WTC11 (cell line): ENCODE measurements around the gene GSTO1. TPM values are rescaled to one million over a fixed set of nuclear protein-coding genes. Genes with fewer than 3 reads are reported as not detected.
A peak's percentile ranks its signal among the peaks of the same experiment; 100 is the strongest.

Experiments
- ATAC-seq: fragments of 200-7000 bp; cut with Tn5 transposase; 2 replicates; pipeline ENCODE4 v1.10.0; 2021; ENCODE audit warnings: mild to moderate bottlenecking, moderate library complexity
- CTCF ChIA-PET: fragments of 300-600 bp; sonication (Branson Sonifier 250); formaldehyde crosslinking; loops from one replicate; lab custom pipeline; 2021; ENCODE audit warnings: antibody characterized with exemption; lab: Charles Lee
- POLR2A ChIA-PET: fragments of 350-600 bp; sonication (Branson Sonifier 250); formaldehyde crosslinking; loops from one replicate; lab custom pipeline; 2021; ENCODE audit warnings: antibody characterized with exemption; lab: Charles Lee
- DNase-seq: peaks from one replicate; pipeline ENCODE4 v3.0.0; 2021; ENCODE audit warnings: low spot score
- H3K27ac Mint-ChIP-seq: 2 replicates; pipeline ENCODE4 v1.8.0; 2021; ENCODE audit warnings: mixed read lengths
- H3K27me3 Mint-ChIP-seq: 2 replicates; pipeline ENCODE4 v1.8.0; 2021; ENCODE audit warnings: low read depth, mild to moderate bottlenecking, moderate library complexity, mixed read lengths
- H3K36me3 Mint-ChIP-seq: 2 replicates; pipeline ENCODE4 v1.8.0; 2021; ENCODE audit warnings: mixed read lengths
- H3K4me1 Mint-ChIP-seq: 2 replicates; pipeline ENCODE4 v1.8.0; 2022; ENCODE audit warnings: mixed read lengths
- H3K4me3 Mint-ChIP-seq: 2 replicates; pipeline ENCODE4 v1.8.0; 2021; ENCODE audit warnings: mild to moderate bottlenecking, moderate library complexity, mixed read lengths
- H3K9me3 Mint-ChIP-seq: 2 replicates; pipeline ENCODE4 v1.8.0; 2021; ENCODE audit warnings: mixed read lengths
- CREM ChIP-seq: sonication (generic); formaldehyde crosslinking; IDR thresholded peaks from 2 replicates; pipeline ENCODE4 v1.8.1; 2022; ENCODE audit warnings: mild to moderate bottlenecking, missing genetic modification reagents, moderate library complexity
- ESRRA ChIP-seq: sonication (generic); formaldehyde crosslinking; IDR thresholded peaks from 2 replicates; pipeline ENCODE4 v1.8.1; 2022; ENCODE audit warnings: mild to moderate bottlenecking, missing genetic modification reagents, borderline replicate concordance
- FOXP1 ChIP-seq: sonication (generic); formaldehyde crosslinking; IDR thresholded peaks from 2 replicates; pipeline ENCODE4 v1.8.0; 2022; ENCODE audit warnings: missing genetic modification reagents, mild to moderate bottlenecking, moderate library complexity, borderline replicate concordance
- GRHL2 ChIP-seq: fragments of 250-450 bp; sonication (Bioruptor Pico); IDR thresholded peaks from 2 replicates; pipeline ENCODE4 v1.8.0; 2022; ENCODE audit warnings: mild to moderate bottlenecking, moderate library complexity; ENCODE audit not compliant: insufficient replicate concordance, severe bottlenecking
- NR1H2 ChIP-seq: sonication (generic); formaldehyde crosslinking; IDR thresholded peaks from 2 replicates; pipeline ENCODE4 v1.9.0; 2021; ENCODE audit warnings: mild to moderate bottlenecking, moderate library complexity, missing genetic modification reagents
- RORB ChIP-seq: fragments of 250-450 bp; sonication (Bioruptor Pico); IDR thresholded peaks from 2 replicates; pipeline ENCODE4 v1.9.0; 2021; ENCODE audit warnings: mild to moderate bottlenecking
- SP1 ChIP-seq: sonication (generic); formaldehyde crosslinking; conservative IDR thresholded peaks from 2 replicates; pipeline ENCODE4 v1.8.1; 2022; ENCODE audit warnings: missing genetic modification reagents
- TEAD4 ChIP-seq: sonication (generic); formaldehyde crosslinking; IDR thresholded peaks from 2 replicates; pipeline ENCODE4 v1.8.0; 2022; ENCODE audit warnings: mild to moderate bottlenecking, missing genetic modification reagents
- ZNF423 ChIP-seq: fragments of 250-450 bp; sonication (Bioruptor Pico); IDR thresholded peaks from 2 replicates; pipeline ENCODE4 v2.1.2; 2022; ENCODE audit warnings: mild to moderate bottlenecking, moderate library complexity
- total RNA-seq: library from RNA; stranded (reverse); gene quantifications from 3 replicates; pipeline ENCODE4 v1.2.3, GENCODE V29; 2021
- TF ChIP-seq, protein P1 (sequence below): sonication (generic); formaldehyde crosslinking; IDR thresholded peaks from 2 replicates; pipeline ENCODE4 v1.8.1; 2023; ENCODE audit warnings: mild to moderate bottlenecking, missing genetic modification reagents, moderate library complexity
- TF ChIP-seq, protein P2 (sequence below): fragments of 250-450 bp; sonication (Bioruptor Pico); IDR thresholded peaks from 2 replicates; pipeline ENCODE4 v1.9.0; 2021; ENCODE audit warnings: mild to moderate bottlenecking
- TF ChIP-seq, protein P3 (sequence below): sonication (generic); formaldehyde crosslinking; IDR thresholded peaks from 2 replicates; pipeline ENCODE4 v1.8.1; 2023; ENCODE audit warnings: mild to moderate bottlenecking, missing genetic modification reagents
- TF ChIP-seq, protein P4 (sequence below): fragments of 200-600 bp; IDR thresholded peaks from 2 replicates; pipeline ENCODE4 v1.8.0; 2022; ENCODE audit warnings: antibody characterized with exemption
- TF ChIP-seq, protein P5 (sequence below): fragments of 250-450 bp; sonication (Bioruptor Pico); IDR thresholded peaks from 2 replicates; pipeline ENCODE4 v1.9.0; 2021; ENCODE audit warnings: mild to moderate bottlenecking

The GSTO1 gene
- total RNA-seq, 1 experiment from 2014 or later = 87.9 TPM

DNA sequence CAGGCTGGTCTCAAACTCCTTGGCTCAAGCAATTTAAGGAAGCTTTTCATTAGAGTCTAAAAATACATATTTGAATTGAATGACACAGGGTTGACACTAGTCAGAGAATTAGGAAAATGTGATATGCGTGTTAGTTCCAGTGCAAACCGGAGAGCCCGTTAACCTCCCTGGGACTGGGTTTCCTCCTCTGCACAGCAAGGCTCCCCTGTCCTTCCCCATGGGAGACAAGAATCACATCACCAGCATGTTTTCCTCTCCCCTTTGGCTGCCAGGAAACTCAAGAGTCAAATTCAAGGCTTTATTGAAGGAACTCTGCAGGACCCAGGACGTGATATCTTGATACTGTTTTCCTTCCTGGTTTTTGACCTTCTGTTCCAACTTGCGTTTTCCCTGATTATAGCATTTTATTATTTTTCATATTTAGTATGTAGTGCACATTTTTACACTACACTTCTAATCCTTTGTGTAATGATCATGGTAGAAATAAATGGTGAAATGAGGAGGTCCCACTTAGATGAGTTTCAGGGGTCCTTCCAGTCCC, 39.2 kb downstream of the GSTO1 start:
- ChIA-PET CTCF (interaction anchor here (1.1 to 9.0 kb wide), 10 partner anchors 11 to 329 kb away, joined by 3 to 126 read pairs (median 12); partner anchors contain the start of genes CFAP58 and GSTO2), POLR2A (no interaction called here)
- Mint-ChIP-seq H3K27me3 (peaks cover 7% of the 10 kb centered on the region), H3K9me3 (no peaks in the 10 kb centered on the region), H3K36me3 (no peaks in the 10 kb centered on the region), H3K27ac (no peak overlapping the region), H3K4me3 (no peak overlapping the region), H3K4me1 (peaks cover 29% of the 10 kb centered on the region)
- TF ChIP-seq FOXP1 (CRISPR knock-in tag) = no peak
- TF ChIP-seq, protein P1, sequence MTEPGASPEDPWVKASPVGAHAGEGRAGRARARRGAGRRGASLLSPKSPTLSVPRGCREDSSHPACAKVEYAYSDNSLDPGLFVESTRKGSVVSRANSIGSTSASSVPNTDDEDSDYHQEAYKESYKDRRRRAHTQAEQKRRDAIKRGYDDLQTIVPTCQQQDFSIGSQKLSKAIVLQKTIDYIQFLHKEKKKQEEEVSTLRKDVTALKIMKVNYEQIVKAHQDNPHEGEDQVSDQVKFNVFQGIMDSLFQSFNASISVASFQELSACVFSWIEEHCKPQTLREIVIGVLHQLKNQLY = no peak
- TF ChIP-seq, protein P2, sequence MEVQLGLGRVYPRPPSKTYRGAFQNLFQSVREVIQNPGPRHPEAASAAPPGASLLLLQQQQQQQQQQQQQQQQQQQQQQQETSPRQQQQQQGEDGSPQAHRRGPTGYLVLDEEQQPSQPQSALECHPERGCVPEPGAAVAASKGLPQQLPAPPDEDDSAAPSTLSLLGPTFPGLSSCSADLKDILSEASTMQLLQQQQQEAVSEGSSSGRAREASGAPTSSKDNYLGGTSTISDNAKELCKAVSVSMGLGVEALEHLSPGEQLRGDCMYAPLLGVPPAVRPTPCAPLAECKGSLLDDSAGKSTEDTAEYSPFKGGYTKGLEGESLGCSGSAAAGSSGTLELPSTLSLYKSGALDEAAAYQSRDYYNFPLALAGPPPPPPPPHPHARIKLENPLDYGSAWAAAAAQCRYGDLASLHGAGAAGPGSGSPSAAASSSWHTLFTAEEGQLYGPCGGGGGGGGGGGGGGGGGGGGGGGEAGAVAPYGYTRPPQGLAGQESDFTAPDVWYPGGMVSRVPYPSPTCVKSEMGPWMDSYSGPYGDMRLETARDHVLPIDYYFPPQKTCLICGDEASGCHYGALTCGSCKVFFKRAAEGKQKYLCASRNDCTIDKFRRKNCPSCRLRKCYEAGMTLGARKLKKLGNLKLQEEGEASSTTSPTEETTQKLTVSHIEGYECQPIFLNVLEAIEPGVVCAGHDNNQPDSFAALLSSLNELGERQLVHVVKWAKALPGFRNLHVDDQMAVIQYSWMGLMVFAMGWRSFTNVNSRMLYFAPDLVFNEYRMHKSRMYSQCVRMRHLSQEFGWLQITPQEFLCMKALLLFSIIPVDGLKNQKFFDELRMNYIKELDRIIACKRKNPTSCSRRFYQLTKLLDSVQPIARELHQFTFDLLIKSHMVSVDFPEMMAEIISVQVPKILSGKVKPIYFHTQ = no peak
- TF ChIP-seq ESRRA (CRISPR knock-in tag) = no peak
- TF ChIP-seq ZNF423 (CRISPR knock-in tag) = no peak
- no peak for TF ChIP-seq GRHL2
- TF ChIP-seq TEAD4 (CRISPR knock-in tag) = no peak
- DNase-seq = no peak
- no peak for ATAC-seq

DNA sequence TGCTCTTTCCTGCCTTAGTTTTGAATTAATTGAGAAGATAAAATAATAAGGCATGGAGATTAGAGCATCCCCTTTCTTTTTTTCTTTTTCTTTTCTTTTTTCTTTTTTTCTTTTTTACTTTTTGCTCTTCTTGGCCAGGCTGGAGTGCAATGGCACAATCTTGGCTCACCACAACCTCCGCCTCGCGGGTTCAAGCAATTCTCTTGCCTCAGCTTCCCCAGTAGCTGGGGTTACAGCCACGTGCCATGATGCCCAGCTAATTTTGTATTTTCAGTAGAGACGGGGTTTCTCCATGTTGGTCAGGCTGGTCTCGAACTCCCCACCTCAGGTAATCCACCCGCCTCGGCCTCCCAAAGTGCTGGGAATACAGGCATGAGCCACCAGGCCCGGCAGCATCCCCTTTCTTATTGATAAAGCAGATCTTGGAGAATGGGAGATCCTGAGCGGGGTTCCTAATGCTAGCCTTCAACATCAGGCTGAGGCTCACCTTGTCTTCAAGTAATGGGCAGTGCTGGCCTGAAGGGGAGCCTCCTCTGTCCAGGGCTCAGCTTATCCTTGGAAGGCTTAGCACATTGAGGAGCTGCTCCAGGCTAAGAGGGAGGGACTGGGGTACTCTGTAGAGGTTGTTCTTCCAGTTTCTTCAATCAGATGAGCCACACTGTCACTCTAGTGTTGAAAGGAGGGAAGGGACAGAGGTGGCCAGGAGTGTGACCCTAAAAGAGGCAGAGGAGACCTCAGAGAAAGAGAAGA, 42.2 kb downstream of the GSTO1 start:
- peaks cover 22% of the 10 kb centered on the region for H3K4me1 Mint-ChIP-seq
- ChIA-PET POLR2A (interaction anchor here (0.6 kb wide), 1 partner anchor 15 kb away, joined by 3 read pairs; no protein-coding TSS in a partner anchor), CTCF (interaction anchor here (0.7 to 9.0 kb wide), 4 partner anchors 9 to 57 kb away, joined by 3 to 126 read pairs (median 20); partner anchors contain the start of gene CFAP58)
- DNase-seq (no peak), ATAC-seq (no peak)
- no peak overlapping the region for H3K4me3 Mint-ChIP-seq
- no peak for TF ChIP-seq GRHL2
- TF ChIP-seq SP1 (CRISPR knock-in tag) = no peak
- TF ChIP-seq RORB (CRISPR knock-in tag) = no peak
- TF ChIP-seq NR1H2 (CRISPR knock-in tag) = no peak
- TF ChIP-seq CREM (CRISPR knock-in tag) = no peak
- TF ChIP-seq, protein P3, sequence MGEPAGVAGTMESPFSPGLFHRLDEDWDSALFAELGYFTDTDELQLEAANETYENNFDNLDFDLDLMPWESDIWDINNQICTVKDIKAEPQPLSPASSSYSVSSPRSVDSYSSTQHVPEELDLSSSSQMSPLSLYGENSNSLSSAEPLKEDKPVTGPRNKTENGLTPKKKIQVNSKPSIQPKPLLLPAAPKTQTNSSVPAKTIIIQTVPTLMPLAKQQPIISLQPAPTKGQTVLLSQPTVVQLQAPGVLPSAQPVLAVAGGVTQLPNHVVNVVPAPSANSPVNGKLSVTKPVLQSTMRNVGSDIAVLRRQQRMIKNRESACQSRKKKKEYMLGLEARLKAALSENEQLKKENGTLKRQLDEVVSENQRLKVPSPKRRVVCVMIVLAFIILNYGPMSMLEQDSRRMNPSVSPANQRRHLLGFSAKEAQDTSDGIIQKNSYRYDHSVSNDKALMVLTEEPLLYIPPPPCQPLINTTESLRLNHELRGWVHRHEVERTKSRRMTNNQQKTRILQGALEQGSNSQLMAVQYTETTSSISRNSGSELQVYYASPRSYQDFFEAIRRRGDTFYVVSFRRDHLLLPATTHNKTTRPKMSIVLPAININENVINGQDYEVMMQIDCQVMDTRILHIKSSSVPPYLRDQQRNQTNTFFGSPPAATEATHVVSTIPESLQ (CRISPR knock-in tag) = no peak
- no peaks in the 10 kb centered on the region for H3K27me3 Mint-ChIP-seq
- H3K36me3 Mint-ChIP-seq = peaks cover under 1% of the 10 kb centered on the region; the same call in 1 of the 2 replicates
- no peak overlapping the region for H3K27ac Mint-ChIP-seq
- peaks cover 4% of the 10 kb centered on the region for H3K9me3 Mint-ChIP-seq

DNA sequence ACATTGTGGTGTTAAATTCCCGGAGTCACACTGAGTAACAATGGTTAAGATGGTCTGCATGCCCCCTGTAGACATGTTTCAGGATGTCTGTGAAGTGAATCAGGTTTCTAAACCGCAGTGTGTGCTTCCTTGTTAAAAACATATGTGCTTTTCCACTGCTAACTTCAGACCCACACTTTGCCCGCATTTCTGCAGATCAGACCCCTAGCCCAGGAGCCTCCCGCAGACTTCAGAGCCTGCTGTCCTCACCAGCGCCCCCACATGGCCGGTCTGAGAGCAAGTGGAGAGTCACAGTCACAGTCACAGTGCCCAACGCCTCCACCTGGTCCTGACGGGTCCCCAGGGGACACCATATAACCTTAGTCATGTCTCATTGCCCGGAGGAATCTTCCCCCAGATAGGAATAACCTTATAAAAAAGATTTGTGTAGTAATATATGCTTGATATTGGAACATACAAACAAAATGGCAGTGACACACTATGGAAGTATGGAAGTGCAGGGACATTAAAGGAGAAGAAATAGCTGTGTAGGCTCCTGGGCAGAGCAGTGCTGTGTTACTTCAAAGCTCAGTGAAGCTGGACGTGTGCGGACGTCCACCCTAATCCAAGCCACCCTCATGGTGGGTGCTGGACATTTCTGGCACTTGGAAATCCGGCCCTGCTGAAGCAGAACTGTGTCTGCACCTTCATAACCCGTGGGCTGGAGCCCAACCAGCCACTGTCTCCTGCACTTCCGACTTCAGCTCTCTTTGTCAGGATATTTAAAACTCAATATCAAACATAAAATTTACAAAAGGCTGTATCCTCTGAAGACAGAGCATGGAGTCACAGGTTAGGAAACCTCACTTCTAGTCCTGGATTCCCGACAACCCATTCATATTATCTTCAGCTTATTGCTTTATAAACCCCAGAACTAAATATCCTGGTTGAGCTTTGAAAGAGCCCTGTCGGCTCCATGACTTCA, 43.3 kb downstream of the GSTO1 start:
- ATAC-seq = peak; percentile 98
- TF ChIP-seq, protein P4, sequence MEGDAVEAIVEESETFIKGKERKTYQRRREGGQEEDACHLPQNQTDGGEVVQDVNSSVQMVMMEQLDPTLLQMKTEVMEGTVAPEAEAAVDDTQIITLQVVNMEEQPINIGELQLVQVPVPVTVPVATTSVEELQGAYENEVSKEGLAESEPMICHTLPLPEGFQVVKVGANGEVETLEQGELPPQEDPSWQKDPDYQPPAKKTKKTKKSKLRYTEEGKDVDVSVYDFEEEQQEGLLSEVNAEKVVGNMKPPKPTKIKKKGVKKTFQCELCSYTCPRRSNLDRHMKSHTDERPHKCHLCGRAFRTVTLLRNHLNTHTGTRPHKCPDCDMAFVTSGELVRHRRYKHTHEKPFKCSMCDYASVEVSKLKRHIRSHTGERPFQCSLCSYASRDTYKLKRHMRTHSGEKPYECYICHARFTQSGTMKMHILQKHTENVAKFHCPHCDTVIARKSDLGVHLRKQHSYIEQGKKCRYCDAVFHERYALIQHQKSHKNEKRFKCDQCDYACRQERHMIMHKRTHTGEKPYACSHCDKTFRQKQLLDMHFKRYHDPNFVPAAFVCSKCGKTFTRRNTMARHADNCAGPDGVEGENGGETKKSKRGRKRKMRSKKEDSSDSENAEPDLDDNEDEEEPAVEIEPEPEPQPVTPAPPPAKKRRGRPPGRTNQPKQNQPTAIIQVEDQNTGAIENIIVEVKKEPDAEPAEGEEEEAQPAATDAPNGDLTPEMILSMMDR = peak; percentile 78
- TF ChIP-seq, protein P5, sequence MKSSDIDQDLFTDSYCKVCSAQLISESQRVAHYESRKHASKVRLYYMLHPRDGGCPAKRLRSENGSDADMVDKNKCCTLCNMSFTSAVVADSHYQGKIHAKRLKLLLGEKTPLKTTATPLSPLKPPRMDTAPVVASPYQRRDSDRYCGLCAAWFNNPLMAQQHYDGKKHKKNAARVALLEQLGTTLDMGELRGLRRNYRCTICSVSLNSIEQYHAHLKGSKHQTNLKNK = no peak
- ChIA-PET POLR2A (no interaction called here), CTCF (interaction anchor here (0.5 to 9.0 kb wide), 12 partner anchors 8 to 177 kb away, joined by 3 to 126 read pairs (median 7); partner anchors contain the start of genes CFAP58 and ITPRIP)
- H3K27me3 Mint-ChIP-seq = no peaks in the 10 kb centered on the region
- H3K9me3 Mint-ChIP-seq = peaks cover 14% of the 10 kb centered on the region
- no peak overlapping the region for H3K27ac Mint-ChIP-seq
- peaks cover 9% of the 10 kb centered on the region for H3K36me3 Mint-ChIP-seq
- peaks cover 14% of the 10 kb centered on the region for H3K4me1 Mint-ChIP-seq
- no peak overlapping the region for H3K4me3 Mint-ChIP-seq
- DNase-seq = peak; percentile 89
